ENCODE results near the gene RREB1. TPM values are rescaled to one million over a fixed set of nuclear protein-coding genes. Genes with fewer than 3 reads are reported as not detected.

RREB1 gene
- total and polyA plus RNA-seq, 2 experiments from 2014 or later = 6.4 to 12.4 TPM

DNA sequence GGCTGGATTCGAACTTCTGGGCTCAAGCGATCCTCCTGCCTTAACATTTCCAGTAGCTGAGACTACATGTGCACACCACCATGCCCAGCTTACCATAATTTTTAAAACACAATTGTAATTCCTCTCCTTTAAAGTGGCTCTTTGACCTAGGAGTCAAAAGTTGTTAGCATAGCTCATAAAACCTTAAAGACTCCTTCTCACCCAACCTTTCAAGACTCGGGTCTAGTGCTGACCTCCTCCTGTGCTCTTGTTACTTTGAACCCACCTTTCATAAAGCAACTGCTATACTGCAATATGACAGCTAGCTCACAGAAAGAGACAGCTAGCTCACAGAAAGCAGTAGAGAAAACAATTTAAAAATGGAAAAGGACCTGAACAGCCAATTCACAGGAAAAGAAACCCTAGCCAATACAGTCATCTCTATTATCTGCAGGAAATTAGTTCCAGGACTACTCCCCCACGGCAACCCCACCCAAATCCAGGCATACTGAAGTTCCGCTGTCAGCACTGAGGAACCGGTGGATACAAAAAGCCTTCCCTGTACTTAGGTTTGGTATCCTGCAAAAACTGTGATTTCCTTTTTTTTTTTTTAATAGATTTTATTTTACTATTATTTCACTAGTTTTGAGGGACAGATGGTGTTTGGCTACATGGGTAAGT, 185.0 kb downstream of the RREB1 start:
- peak; percentile 73 for DNase-seq
- Histone ChIP-seq H3K4me3 (no peak overlapping the region), H3K9me3 (ENCODE audit: low read depth) (no peaks in the 10 kb centered on the region), H2AFZ (no peak overlapping the region), H3K4me1 (ENCODE audit: insufficient read depth) (peaks cover 14% of the 10 kb centered on the region), H4K20me1 (ENCODE audit: insufficient read depth) (no peaks in the 10 kb centered on the region), H3K79me2 (ENCODE audit: insufficient read depth) (peaks cover 49% of the 10 kb centered on the region), H3F3A (ENCODE audit: insufficient read depth) (peaks cover 21% of the 10 kb centered on the region; the same call in 1 of the 2 replicates), H3K36me3 (ENCODE audit: low read depth) (peaks cover 80% of the 10 kb centered on the region), H3K27ac (peak overlapping the region; percentile 36; the same call in 1 of the 2 replicates), H3K27me3 (replicated peaks; ENCODE audit: insufficient read depth) (no peaks in the 10 kb centered on the region), H3K4me2 (ENCODE audit: unreplicated experiment) (peak overlapping the region; percentile 21), H3K9me2 (ENCODE audit: insufficient read depth) (no peaks in the 10 kb centered on the region), H3K9ac (no peak overlapping the region; the same call in 1 of the 2 replicates)
- WGBS, 2 experiments (ENCODE audit: low coverage in 1 of 2, low lambda C conversion rate in 2 of 2, missing lambda C conversion rate in 2 of 2) = 55 to 57% methylated on average over 6 of the region's 6 CpGs
- in situ Hi-C loops (cut with MboI) = no loop called here
- TF ChIP-seq EZH2 (IDR thresholded peaks at IDR 0.05; ENCODE audit: insufficient read depth, poor library complexity, severe bottlenecking) = no peak
- no peak for TF ChIP-seq EZH2phosphoT487 (IDR thresholded peaks at IDR 0.05; ENCODE audit: insufficient read depth, low read depth)

DNA sequence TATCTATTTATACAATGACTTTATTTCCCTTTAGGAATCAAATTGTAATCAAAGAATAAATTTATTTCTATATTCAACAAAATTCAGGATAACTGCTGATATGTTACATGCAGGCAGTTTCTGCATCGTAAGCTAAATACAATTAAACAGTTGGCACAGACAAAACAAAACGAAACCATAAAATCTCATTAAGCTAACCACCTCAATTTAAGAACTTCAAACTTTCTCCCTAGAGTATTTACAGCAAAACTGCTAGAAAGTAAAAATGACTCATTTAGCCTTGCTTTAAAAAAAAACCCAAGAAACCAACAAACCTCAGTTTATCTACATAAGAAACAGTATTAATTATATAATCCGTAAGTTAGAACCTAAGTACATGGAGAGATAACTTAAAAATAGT, 188.2 kb downstream of the RREB1 start:
- Histone ChIP-seq H3K27ac (no peak overlapping the region), H3K36me3 (ENCODE audit: low read depth) (peaks cover 80% of the 10 kb centered on the region), H4K20me1 (ENCODE audit: insufficient read depth) (no peaks in the 10 kb centered on the region), H3F3A (ENCODE audit: insufficient read depth) (peaks cover 21% of the 10 kb centered on the region; the same call in 1 of the 2 replicates), H3K79me2 (ENCODE audit: insufficient read depth) (peaks cover 79% of the 10 kb centered on the region), H3K9ac (no peak overlapping the region), H3K27me3 (replicated peaks; ENCODE audit: insufficient read depth) (no peaks in the 10 kb centered on the region), H3K9me2 (ENCODE audit: insufficient read depth) (no peaks in the 10 kb centered on the region), H3K4me1 (ENCODE audit: insufficient read depth) (peaks cover 14% of the 10 kb centered on the region), H3K9me3 (ENCODE audit: low read depth) (no peaks in the 10 kb centered on the region), H3K4me2 (ENCODE audit: unreplicated experiment) (no peak overlapping the region), H2AFZ (no peak overlapping the region), H3K4me3 (no peak overlapping the region)
- in situ Hi-C loops (cut with MboI) = no loop called here
- no peak for DNase-seq
- TF ChIP-seq EZH2phosphoT487 (IDR thresholded peaks at IDR 0.05; ENCODE audit: insufficient read depth, low read depth) = no peak
- WGBS, 2 experiments (ENCODE audit: low coverage in 1 of 2, low lambda C conversion rate in 2 of 2, missing lambda C conversion rate in 2 of 2) = 79 to 82% methylated on average over 3 of the region's 3 CpGs

DNA sequence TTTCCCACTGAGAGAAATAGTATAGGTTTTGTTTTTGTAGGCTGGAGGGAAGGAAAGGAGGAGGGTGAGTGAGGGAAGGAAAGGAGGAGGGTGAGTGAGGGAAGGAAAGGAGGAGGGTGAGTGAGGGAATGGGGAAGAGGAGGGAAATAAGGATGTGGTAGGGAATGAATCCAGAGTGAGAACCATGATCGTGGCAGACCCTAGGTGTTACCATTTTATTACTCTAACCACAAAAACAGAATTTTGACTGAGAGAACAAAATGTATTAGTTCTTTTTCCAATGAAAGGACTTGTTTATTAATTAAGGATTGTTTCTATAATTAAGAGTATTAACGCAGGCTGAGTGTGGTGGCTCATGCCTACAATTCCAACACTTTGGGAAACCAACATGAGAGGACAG, 188.8 kb downstream of the RREB1 start:
- Histone ChIP-seq H3K9ac (no peak overlapping the region), H2AFZ (no peak overlapping the region), H3K36me3 (ENCODE audit: low read depth) (peaks cover 80% of the 10 kb centered on the region), H4K20me1 (ENCODE audit: insufficient read depth) (no peaks in the 10 kb centered on the region), H3K9me3 (ENCODE audit: low read depth) (no peaks in the 10 kb centered on the region), H3K4me2 (ENCODE audit: unreplicated experiment) (no peak overlapping the region), H3K27me3 (replicated peaks; ENCODE audit: insufficient read depth) (no peaks in the 10 kb centered on the region), H3K4me1 (ENCODE audit: insufficient read depth) (peaks cover 14% of the 10 kb centered on the region), H3K27ac (no peak overlapping the region), H3K4me3 (no peak overlapping the region), H3F3A (ENCODE audit: insufficient read depth) (peaks cover 24% of the 10 kb centered on the region; the same call in 1 of the 2 replicates), H3K9me2 (ENCODE audit: insufficient read depth) (no peaks in the 10 kb centered on the region), H3K79me2 (ENCODE audit: insufficient read depth) (peaks cover 79% of the 10 kb centered on the region)
- no peak for TF ChIP-seq EZH2 (IDR thresholded peaks at IDR 0.05; ENCODE audit: insufficient read depth, poor library complexity, severe bottlenecking)
- no peak for TF ChIP-seq EZH2phosphoT487 (IDR thresholded peaks at IDR 0.05; ENCODE audit: insufficient read depth, low read depth)
- in situ Hi-C loops (cut with MboI) = no loop called here
- 99 to 100% methylated on average over 2 of the region's 2 CpGs for WGBS, 2 experiments (ENCODE audit: low coverage in 1 of 2, low lambda C conversion rate in 2 of 2, missing lambda C conversion rate in 2 of 2)
- DNase-seq = no peak

DNA sequence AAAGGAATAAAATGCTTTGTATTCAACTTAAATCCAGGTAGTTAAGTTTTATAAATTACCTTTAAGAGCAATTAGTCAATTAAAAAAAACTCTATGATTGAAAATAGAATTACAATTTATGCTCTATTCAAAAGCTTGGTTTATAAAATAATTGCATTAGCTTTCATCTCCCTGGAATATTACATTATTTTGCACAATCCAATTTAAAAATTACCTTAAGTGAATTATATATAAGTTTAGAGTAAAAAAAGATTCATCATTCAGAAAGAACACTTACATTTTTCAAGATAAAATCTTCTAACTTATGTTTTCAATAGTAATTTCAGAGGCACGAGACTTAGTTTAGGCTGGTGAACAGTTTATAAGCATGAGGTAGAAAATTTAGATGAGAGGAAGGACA, 190.4 kb downstream of the RREB1 start:
- no peaks in the 10 kb centered on the region for H3K27me3 ChIP-seq (replicated peaks; ENCODE audit: insufficient read depth)

More for the DNA sequence above, 190.4 kb downstream of the RREB1 start:
- Histone ChIP-seq H3K9me2 (ENCODE audit: insufficient read depth) (no peaks in the 10 kb centered on the region), H3K4me3 (no peak overlapping the region), H2AFZ (no peak overlapping the region), H3F3A (ENCODE audit: insufficient read depth) (peaks cover 24% of the 10 kb centered on the region; the same call in 1 of the 2 replicates), H3K4me1 (ENCODE audit: insufficient read depth) (peaks cover 4% of the 10 kb centered on the region), H3K4me2 (ENCODE audit: unreplicated experiment) (no peak overlapping the region), H3K79me2 (ENCODE audit: insufficient read depth) (peaks cover 83% of the 10 kb centered on the region), H3K9me3 (ENCODE audit: low read depth) (no peaks in the 10 kb centered on the region), H3K9ac (no peak overlapping the region), H4K20me1 (ENCODE audit: insufficient read depth) (no peaks in the 10 kb centered on the region), H3K36me3 (ENCODE audit: low read depth) (peaks cover 84% of the 10 kb centered on the region), H3K27ac (no peak overlapping the region)
- TF ChIP-seq EZH2 (IDR thresholded peaks at IDR 0.05; ENCODE audit: insufficient read depth, poor library complexity, severe bottlenecking) (no peak), EZH2phosphoT487 (IDR thresholded peaks at IDR 0.05; ENCODE audit: insufficient read depth, low read depth) (no peak)
- WGBS, 2 experiments (ENCODE audit: low coverage in 1 of 2, low lambda C conversion rate in 2 of 2, missing lambda C conversion rate in 2 of 2) = 96 to 98% methylated on average over 1 of the region's 1 CpG
- in situ Hi-C loops (cut with MboI) = no loop called here
- no peak for DNase-seq
